Measurements from ENCODE around the gene GMDS.

The GMDS gene

DNA sequence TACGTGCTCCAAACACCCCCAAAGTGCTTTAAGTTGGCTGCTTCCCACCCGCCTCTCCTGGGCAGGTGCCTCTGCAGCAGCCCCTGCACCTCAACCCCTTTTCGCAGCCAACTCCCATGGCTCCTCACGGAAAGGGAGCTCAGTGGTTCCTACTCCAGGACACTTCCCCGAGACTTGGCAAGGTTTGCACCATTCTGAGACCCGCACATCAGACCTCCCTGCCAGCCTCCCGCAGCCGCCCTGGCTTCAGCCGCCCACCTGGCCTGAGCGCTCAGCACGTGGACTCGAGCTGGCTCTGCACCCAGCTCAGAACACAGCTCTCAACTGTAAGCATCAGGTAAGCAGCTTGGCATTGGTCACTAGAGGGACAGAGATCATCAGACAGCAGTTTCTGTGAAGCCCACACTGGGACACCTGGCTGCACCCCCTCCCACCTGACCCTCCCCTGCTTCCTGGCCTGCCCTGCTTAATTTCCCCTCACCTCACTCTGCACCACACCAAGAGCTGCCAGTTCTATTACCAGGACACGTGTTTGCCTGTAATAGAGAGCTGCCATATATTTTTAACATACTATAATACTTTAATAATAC lies 28.5 kb downstream of the GMDS start:
- no peak for DNase-seq (ENCODE audit: low read depth, low spot score)

DNA sequence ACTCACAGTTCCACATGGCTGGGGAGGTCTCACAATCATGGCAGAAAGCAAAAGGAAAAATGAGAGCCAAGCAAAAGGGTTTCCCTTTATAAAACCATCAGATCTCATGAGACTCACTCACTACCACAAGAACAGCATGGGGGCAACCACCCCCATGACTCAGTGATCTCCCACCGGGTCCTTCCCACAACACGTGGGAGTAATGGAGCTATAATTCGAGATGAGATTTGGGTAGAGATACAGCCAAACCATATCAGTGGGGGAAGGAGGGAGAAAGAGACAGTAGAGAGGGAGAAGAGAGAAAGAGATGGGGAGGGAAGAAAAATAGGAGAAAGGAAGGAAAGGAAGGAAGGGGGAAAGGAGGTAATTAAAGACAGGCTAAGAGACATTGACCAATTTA lies 30.1 kb downstream of the GMDS start:
- H3K4me3 ChIP-seq (ENCODE audit: low read length), result no peak overlapping the region
- no peak for DNase-seq (ENCODE audit: low read depth, low spot score)

More for the DNA sequence above, 28.5 kb downstream of the GMDS start:
- no peak overlapping the region for H3K4me3 ChIP-seq (ENCODE audit: low read length)

DNA sequence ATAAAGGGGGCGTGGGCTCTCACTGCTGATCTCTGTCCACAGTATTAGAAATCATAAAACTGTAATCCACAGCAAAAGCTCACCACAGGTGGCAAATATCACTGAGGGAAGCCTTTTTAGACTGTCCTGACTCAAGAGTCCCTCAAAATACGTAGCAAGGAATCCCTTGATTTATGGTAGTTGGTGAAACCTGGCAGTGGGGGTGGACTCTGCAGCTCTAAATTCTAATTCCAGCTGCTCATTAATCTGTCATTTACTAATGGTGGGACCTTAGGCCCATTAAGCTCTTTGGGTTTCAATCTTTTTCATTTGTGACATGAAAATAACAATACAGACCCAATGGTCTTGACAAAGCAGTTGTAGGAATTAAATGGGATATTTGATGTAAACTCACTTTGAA lies 32.3 kb downstream of the GMDS start:
- no peak for DNase-seq (ENCODE audit: low read depth, low spot score)

DNA sequence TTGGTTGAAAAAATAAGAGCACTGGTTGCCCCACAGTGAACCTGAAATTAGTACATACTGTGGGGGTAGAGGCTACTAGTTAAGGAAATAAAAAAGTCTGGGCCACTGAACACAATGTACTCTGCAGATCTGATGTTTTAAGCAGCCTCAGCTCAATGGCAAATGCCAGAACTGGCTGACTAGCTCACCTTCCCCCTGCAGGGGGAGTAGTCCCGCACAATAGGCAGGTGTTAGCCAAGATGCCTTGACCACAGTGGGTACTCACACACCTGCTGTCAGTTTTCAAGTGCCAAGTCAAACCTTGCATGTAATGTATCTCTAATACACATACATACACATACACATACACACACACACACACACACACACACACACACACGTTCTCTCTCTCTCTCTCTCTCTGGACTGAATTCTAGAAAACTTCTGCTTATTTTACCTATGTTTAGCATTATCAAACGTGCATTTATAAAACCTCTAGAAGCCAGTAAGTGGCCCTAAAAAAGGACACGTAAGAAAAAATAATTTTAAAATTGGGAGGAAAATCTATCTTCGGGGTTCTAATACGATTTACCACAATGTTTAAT lies 36.1 kb downstream of the GMDS start:
- peak; percentile 51 for DNase-seq (ENCODE audit: low read depth, low spot score)
- no peak overlapping the region for H3K4me3 ChIP-seq (ENCODE audit: low read length)

More for the DNA sequence above, 32.3 kb downstream of the GMDS start:
- no peak overlapping the region for H3K4me3 ChIP-seq (ENCODE audit: low read length)

DNA sequence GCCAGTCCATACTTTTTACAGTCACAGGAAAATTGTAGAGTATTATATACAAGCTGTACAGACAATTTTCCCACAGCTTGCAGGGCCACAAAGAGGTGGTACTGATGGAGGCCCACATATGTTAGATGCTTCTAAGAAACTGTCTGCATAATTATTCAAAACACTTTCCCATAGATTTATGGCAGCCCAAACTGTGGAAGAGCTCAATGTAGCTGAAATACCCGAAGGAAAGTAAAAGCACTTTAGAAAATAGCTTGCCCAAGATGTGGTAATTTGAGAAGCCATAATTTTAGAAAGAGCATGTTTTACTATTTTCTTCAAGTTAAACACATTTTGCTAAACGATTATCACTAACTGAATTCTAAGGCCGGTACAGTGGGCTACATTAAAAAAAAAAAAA lies 36.9 kb downstream of the GMDS start:
- H3K4me3 ChIP-seq (ENCODE audit: low read length), result no peak overlapping the region
- no peak for DNase-seq (ENCODE audit: low read depth, low spot score)

DNA sequence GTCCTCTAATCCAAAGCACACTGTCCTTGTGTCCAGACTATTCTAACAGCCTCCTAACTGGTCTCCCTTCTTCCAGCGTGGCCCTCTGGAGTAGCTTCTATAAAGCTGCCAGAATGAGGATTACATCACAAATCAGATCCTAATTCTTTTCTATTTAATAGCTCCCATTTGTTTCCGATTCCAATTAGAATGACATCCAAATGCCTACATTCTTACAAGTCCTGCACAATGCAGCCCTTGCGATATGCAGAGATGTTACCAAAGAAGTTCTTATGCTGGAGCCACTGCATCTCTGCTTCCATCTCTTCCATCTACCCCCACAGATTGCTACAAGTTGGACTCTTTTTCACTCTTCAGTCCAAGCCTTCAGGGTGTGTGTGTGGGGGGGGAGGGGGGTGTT lies 40.0 kb downstream of the GMDS start:
- no peak overlapping the region for H3K4me3 ChIP-seq (ENCODE audit: low read length)
- no peak for DNase-seq (ENCODE audit: low read depth, low spot score)

DNA sequence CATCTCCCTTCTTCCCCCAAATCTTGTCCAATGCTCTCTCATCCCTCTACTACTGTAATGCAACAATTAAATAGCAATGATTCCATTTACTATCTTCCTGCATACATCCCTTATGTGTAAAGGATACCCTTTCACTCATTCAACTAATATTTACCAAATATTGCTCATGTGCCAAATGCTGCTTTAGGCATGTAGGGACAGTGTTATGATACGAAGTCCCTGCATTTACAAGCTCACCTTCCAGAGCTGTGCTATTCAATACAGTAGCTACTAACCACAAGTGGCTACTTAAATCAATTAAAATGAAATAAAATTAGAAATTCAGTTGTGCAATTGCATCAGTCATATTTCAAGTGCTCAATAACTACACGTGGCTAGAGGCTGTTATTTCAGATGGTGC lies 41.1 kb downstream of the GMDS start:
- DNase-seq (ENCODE audit: low read depth, low spot score), result no peak
- H3K4me3 ChIP-seq (ENCODE audit: low read length), result no peak overlapping the region

DNA sequence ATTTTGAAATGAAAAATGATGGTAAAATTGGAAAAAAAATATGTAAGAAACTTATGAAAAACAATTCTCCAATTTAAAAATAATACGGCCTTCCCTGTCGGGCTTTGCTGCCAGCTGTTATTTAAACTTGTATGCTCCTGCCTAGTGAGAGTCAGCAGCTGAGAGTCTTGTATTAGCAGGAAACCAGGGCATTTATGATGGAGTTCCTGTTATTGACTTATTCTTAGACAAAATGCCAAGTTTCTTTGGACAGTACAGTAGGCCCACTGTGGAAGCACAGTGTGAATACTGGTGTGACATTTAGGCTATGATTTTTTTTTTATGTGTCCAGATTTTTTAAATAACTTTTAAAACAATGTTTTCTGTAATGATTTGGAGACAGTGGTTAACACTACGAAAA lies 42.1 kb downstream of the GMDS start:
- no peak for DNase-seq (ENCODE audit: low read depth, low spot score)

DNA sequence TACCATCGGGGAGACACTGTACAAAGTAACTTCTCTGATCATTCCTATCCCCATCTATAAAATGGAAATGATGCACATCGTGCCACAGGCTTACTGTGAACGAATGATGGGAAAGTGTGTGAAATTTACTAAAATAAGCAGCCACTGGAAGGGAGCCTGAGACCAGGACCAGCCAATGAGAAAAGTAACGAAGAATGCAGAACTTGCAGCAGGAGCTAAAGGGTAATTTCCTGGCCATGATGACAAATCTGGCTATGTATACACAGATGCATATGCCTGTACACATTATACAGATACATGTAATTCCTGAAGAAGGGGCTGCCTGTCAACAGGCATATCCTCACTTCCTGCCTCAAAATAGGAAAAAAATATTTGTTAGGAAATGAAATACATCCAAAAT lies 47.4 kb downstream of the GMDS start:
- DNase-seq (ENCODE audit: low read depth, low spot score), result no peak
- no peak overlapping the region for H3K4me3 ChIP-seq (ENCODE audit: low read length)

More for the DNA sequence above, 42.1 kb downstream of the GMDS start:
- H3K4me3 ChIP-seq (ENCODE audit: low read length), result no peak overlapping the region

DNA sequence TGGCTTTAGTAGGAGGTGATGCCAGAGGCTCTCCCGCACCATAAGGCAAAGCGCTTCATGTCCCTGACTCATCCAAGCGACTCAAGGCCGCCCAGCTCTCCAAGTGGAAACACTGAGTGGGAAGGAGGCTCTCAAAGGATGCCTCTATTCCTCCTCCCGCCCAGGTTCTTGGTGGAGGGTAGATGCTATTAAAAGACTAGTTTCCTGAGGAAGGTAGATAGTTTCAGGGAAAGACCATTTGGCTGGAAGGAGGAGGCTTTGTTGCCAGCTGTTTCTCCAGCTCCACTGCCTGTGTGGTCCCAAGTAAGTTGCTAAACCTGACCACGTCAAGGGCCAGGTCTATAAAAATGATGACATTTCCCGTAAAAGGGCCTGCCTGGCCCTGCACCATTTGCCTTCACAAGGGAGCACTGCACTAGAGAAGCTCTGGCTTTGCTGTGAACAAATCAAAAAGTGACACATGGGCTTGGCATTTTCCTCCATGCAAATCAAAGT lies 48.2 kb downstream of the GMDS start:
- DNase-seq (ENCODE audit: low read depth, low spot score), result no peak
- no peak overlapping the region for H3K4me3 ChIP-seq (ENCODE audit: low read length)

DNA sequence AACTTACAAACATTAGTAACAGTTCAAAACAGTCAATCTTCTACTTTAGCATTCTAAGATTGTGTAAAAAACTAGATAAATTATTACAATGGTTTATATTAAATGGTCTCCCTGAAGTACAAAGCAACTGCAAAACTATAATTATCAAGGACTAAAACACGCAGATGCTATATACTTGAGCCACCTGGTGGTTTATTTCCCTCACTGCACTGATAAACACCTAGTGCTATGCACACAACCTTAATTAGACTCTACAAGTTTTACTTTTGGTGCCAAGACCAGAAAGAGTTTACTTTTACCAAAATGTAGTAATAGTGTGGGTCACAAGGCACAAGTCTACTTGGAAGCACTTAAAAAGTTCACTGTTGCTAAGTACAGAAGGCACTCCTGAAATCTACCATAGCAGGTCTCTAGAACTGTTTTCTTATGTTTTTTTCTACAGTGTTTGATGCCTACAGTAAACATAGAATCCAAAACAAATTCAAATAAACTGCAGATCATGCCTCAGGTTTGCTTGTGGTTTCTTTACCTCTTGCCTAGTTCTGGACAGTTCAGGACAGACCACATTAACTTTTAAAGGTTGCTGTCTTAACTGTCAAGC lies 49.2 kb downstream of the GMDS start:
- DNase-seq (ENCODE audit: low read depth, low spot score), result peak; percentile 57
- H3K4me3 ChIP-seq (ENCODE audit: low read length), result no peak overlapping the region

DNA sequence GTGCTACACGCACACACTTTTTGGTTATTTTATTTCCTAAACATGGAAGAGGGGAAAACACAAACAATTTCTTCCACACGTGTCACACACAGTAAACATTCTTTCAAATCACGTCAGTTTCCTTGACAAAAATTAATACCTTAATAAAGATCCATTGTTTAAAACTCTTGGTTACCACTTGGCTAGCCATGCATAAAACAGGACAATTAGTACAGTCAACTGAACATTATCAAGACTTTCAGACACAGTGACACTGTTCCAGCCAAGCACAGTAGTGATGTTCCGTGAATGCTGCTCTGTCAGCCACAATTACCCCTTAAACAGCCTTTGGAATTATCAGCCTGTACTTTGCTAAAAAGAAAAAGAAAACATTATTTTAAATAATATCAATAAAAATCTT lies 50.8 kb downstream of the GMDS start:
- DNase-seq (ENCODE audit: low read depth, low spot score), result no peak
- H3K4me3 ChIP-seq (ENCODE audit: low read length), result no peak overlapping the region

DNA sequence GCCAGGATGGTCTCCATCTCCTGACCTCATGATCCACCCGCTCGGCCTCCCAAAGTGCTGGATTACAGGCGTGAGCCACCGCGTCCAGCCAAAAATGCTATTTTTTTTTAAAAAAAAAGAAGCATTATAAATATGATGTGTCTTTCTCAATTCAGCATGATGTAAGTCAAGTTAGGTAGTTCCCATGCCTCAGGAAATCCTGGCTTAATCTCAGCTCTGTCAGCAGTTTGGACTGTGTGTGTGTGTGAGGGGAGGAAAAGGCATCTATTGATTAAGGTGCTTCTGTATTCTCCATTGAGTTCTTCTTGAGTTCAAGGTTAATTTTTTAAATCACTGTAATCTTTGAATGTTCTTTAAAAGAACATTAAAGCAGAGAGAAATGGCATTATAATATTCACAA lies 51.5 kb downstream of the GMDS start:
- no peak for DNase-seq (ENCODE audit: low read depth, low spot score)

DNA sequence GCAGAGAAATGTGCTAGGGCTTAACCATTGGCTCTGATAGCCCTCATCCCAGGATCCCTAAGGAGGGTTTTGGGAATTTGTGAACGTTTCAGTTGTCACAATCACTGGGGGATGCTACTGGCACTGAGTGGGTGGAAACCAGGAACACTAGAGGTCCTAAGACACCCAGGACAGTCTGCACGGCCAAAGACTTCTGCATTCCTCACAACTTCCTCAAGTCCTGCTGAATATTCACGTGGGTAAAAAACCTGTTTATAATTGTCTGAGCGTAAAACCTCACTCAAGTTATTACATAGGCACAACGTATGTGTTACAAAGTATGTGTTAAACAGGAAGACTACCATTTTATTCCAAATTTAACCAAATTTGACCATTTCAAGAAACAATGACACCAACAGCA lies 52.4 kb downstream of the GMDS start:
- H3K4me3 ChIP-seq (ENCODE audit: low read length), result no peak overlapping the region
- DNase-seq (ENCODE audit: low read depth, low spot score), result no peak

More for the DNA sequence above, 51.5 kb downstream of the GMDS start:
- no peak overlapping the region for H3K4me3 ChIP-seq (ENCODE audit: low read length)

DNA sequence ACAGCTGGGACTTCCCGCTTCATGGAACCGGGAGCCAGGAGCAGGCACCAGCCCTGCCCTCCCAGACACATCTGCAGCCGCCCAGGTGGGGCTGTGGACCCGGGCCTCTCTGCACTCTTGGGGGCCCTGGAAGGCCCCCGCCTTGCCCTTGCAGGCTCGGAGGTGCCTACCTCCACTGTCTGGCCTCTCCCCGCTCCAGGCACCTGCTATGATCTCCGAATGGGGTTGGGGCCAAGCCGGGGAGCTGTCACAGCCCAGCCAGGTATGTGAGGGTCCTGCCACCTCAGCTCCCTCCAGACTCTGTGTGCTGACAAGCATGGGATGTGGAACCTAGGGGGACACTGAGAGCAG lies 54.0 kb downstream of the GMDS start:
- no peak overlapping the region for H3K4me3 ChIP-seq (ENCODE audit: low read length)
- no peak for DNase-seq (ENCODE audit: low read depth, low spot score)

DNA sequence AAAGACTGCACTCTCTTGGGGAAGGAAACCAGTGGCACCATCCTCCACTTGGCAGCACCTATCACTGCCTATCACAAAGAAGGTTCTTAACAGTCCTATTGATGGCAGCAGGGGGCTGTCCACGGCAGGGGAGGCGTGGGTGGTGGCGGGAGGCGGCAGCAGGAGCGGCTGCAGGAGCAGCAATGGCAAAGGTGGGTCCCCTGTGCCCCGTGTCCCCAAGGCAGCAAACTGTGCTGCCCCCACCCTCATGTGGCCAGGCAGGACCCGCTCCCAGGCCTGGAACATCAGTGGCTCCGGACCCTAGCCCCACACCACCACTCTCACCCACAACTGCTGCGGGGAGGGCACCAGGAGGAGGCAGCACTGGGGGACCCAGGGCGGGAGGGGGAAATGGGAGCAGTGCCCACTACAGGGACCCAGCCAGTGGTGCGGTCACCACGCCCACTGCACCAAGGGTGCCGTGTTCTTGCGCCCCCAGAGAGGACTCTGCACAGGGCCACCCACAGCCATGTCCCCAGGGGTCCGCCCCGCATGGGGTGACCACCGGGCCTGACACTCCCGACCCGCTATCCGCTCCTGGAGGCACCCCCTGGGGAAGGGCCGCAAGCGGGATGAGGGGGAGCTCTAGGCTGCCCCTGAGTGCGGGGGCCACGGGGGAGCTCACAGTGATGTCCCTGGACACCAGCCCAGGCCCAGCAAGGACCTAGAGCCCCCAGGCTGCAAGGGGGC lies 54.6 kb downstream of the GMDS start:
- DNase-seq (ENCODE audit: low read depth, low spot score), result no peak
- no peak overlapping the region for H3K4me3 ChIP-seq (ENCODE audit: low read length)

DNA sequence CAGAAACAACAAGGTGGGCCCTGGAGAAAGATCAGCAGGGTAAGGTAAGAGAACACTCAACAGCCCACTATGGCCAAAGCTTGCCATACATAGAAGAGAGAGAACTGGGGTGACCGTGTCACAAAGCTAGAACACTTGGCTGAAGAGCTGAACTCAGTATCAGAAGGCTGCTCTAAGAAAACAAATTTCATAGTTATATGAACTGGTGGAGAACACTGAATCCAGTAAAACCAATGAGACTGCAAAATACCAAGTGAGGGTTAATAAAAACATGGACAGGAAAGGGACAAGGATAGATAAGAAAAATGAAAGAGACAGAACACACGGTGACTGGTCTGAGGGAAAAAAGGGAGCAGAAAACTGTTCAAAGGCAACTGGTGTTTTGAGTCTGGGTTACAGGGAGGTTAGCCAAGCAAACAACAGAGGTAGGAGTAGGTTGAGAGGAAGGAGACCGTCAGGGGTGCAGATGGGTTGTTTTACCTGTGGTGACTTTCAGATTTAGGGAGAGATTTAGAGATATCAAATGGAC lies 56.5 kb downstream of the GMDS start:
- DNase-seq (ENCODE audit: low read depth, low spot score), result no peak
- no peak overlapping the region for H3K4me3 ChIP-seq (ENCODE audit: low read length)

DNA sequence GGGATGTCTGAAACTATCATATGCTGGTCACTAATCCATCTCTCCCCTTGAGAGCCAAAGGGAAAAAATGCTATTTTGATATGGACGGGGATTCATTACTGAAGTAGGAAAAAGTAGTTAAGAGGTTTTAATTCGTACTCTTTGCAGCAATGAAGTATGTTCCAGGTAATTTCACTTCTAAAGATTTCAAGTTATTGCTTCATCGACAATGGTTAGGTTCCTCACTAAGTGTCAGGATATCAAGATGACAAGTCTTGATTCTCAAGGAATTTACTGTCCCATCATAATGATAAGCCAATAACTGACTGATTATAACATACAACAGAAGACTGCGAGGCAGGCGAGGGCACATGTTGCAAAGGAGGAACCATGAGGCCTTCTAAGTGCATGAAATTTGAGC lies 57.0 kb downstream of the GMDS start:
- H3K4me3 ChIP-seq (ENCODE audit: low read length), result no peak overlapping the region
- DNase-seq (ENCODE audit: low read depth, low spot score), result no peak

DNA sequence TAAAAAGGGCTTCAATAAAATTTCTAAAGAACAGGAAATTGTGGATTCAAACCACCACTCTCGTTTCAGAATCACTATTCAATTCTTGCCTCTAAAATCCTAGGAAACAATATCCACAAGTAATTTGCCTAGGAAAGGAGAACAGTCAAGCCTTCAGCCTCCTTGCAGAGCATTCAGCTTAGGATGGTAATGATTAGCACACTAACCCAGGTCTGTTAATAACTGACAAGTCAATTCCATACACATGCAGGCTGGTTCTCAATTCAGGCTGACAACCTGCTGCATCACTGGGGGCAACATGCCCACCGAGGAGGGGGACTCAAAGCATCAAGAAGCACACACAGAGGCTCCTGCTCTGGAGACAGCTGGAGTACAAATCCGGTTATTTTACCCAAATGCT lies 57.6 kb downstream of the GMDS start:
- H3K4me3 ChIP-seq (ENCODE audit: low read length), result no peak overlapping the region
- DNase-seq (ENCODE audit: low read depth, low spot score), result no peak

DNA sequence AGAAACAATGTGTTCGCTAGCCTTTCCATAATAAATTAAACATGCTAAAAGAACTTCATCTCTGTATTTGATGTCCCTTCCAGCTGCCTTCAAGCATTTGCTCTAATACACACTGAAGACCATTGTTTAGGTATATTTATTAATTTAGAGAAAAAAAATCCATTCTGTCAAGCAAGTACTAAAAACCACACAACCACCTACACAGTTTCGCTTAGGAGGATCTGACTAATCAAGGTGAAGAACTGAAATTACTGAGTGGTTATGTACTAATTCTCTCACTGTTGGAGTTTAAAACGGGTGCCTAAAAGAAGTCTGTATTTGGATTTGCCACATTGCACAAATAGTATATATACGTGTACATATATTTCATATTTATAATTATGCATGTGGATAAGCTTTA lies 58.9 kb downstream of the GMDS start:
- no peak for DNase-seq (ENCODE audit: low read depth, low spot score)
- H3K4me3 ChIP-seq (ENCODE audit: low read length), result no peak overlapping the region
